ENCODE measurements around the gene MBTPS1.

The MBTPS1 gene

DNA sequence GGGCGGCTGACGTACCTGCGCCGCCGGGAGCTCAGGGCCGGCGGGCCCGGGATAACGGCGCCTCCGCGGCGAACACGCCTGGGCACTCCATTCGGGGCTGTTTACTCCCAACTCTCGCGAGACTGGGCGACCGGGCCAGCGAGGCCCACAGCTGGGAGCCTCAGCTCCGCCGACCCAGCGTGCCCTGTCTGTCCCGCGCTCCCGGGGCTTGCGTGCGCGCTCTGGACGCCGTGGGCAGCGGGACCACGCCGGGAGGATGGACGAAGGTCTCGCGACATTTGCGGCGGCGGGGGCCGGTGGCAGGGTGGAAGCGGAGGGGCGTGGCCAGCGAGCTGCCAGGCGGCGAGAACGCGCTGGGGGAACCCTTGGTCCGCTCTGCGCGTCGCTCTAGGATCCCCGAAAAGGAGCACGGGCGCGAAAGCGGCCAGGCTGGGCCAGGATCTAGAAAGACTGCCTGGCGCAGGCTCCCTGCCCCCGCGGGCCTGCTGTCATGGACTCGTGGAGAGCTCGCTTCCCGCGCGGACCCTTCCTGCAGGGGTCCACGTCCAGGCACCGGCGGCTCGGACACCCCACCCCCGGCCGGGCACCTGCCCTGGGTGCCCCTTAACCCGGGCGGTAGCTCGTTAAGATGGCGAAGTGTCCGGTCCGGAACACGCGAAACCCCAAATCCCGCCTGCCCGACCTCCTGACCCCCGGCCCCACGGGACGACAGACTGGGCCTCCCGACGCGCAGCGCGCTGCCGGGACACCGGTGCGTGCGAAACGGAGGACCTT is at the start of gene MBTPS1:
Gene MBTPS1, minus strand, starts transcription at position 223 of the 774 bp plus-strand sequence. CDS start 15,159 bp downstream, outside the sequence.
- DNase-seq (ENCODE audit: low read depth in 2 of 2) = peak; percentile 96 to 97

DNA sequence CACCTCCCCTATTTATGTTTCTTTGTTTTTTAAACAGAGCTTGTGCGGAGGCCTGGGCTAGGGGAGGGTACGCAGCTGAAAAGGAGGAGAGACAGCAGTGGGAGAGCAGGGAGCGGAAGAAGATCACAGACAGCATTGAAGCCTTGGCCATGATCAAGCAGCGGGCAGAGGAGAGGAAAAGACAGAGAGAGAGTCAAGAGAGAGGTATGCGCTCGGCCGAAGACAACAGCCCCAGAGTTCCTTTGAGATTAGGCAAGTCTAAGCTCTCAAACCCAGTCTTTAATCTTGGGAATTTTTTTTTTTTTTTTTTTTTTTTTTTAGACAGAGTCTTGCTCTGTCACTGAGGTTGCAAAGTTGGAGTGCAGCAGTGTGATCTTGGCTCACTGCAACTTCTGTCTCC is 49.0 kb upstream of the MBTPS1 start:
- DNase-seq (ENCODE audit: low read depth in 2 of 2) = no peak

DNA sequence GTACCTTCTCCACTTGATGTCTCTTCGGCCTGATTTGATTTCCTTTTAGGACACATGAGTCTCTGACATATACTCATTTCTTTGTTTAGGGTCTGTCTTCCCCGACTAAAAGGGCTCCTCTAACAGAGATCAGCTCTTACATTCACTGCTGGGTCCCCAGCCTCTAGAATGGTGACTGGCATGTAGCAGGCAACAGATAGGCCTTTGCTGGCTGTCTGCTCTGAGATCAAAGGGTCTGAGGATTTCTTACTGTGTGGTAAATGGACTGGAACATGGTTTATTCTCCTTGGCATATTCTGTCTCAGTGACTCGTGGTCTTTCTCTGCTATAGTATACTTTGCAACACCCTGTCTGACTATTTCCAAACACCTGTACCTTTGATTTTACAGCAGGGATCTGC is 45.1 kb upstream of the MBTPS1 start:
- no peak for DNase-seq (ENCODE audit: low read depth in 2 of 2)

DNA sequence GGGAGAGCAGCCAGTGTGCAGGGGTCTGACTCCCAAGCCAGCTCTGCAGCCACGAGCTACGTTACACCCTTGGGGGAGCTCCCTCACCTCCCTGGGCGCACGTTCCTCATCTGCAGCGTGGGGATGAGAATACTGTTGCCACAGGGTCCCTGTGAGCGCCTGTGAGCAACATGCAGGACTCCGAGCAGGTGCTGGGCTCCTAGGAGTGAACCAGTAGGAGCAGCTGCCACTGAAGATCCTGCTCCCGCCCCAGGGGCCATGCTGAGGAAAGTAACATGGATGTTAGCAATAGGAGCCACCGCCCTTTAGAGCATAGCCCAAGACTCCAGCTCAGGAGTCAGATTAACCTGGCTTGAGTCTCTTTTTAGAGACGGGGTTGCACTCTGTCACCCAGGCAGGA is 44.3 kb upstream of the MBTPS1 start:
- no peak for DNase-seq (ENCODE audit: low read depth in 2 of 2)

- no peak for DNase-seq (ENCODE audit: low read depth in 2 of 2)
Measured at GRCh38 chr16:84159800-84160199, 43.1 kb upstream of the MBTPS1 start.

- no peak for DNase-seq (ENCODE audit: low read depth in 2 of 2)
Measured at GRCh38 chr16:84159007-84159406, 42.3 kb upstream of the MBTPS1 start.

DNA sequence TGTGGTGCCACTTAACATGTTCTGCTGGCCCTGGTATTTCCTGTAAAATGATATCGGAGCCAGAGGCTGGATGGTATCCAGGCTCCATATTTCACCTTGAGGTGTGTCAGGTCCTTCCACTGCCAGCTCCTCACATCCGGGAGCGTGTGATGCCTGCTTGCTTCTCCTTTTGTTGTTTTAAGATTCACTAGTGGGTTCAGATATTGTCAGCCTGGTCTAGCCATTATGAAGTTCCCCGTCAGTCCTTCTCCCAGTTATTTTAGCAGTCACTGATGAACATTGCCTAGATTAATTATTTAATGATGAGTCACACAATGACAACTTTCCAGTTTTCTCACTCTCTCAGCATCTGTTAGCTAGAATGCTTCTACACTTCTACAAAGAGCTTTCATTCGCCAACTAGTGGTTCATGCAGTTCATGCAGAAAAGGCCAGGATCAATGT is 39.6 kb upstream of the MBTPS1 start:
- no peak for DNase-seq (ENCODE audit: low read depth in 2 of 2)

- DNase-seq (ENCODE audit: low read depth in 2 of 2) = no peak
Measured at GRCh38 chr16:84155771-84156170, 39.0 kb upstream of the MBTPS1 start.

- no peak for DNase-seq (ENCODE audit: low read depth in 2 of 2)
Measured at GRCh38 chr16:84155226-84155625, 38.5 kb upstream of the MBTPS1 start.

GRCh38 chr16:84153660-84154214 is 37.0 kb upstream of the MBTPS1 start:
- DNase-seq (ENCODE audit: low read depth in 2 of 2) = no peak

- no peak for DNase-seq (ENCODE audit: low read depth in 2 of 2)
Measured at GRCh38 chr16:84150926-84151325, 34.2 kb upstream of the MBTPS1 start.

- peak; percentile 91 to 92 for DNase-seq (ENCODE audit: low read depth in 2 of 2)
Measured at GRCh38 chr16:84144859-84145639, 28.3 kb upstream of the MBTPS1 start, which contains the start of the genes DNAAF1 and HSDL1. DNAAF1 (plus strand) TSS chr16:84145308; CDS start chr16:84145441, 133 bp downstream. HSDL1 (minus strand) TSS chr16:84145177; CDS start chr16:84131321, 13,856 bp downstream.

GRCh38 chr16:84144209-84144858 is 27.6 kb upstream of the MBTPS1 start:
- peak; percentile 1 to 25 for DNase-seq (ENCODE audit: low read depth in 2 of 2)

- DNase-seq (ENCODE audit: low read depth in 2 of 2) = no peak
Measured at GRCh38 chr16:84143784-84144199, 27.1 kb upstream of the MBTPS1 start.

- DNase-seq (ENCODE audit: low read depth in 2 of 2) = no peak
Measured at GRCh38 chr16:84143081-84143480, 26.3 kb upstream of the MBTPS1 start.

DNA sequence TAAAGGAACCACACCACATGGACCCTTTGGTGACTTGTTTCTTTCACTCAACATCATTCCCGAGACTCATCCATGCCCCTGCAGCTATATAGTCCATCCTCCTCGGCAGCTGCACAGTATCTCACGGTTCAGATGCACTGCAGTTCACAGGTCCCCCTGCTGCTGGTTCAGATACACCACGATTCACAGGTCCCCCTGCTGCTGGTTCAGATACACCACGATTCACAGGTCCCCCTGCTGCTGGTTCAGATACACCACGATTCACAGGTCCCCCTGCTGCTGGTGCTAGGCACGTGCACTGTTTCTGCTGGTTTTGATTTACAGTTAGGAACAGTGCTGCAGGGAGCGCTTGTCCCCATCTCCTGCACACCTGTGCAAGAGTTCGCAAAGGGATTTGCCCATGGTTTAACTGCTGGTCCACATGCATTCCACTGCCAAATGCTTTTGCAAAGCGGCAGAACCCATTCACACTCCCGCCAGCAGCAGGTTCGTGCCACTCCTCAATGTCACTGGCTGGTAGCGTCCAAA is 24.5 kb upstream of the MBTPS1 start:
- DNase-seq (ENCODE audit: low read depth in 2 of 2) = no peak

DNA sequence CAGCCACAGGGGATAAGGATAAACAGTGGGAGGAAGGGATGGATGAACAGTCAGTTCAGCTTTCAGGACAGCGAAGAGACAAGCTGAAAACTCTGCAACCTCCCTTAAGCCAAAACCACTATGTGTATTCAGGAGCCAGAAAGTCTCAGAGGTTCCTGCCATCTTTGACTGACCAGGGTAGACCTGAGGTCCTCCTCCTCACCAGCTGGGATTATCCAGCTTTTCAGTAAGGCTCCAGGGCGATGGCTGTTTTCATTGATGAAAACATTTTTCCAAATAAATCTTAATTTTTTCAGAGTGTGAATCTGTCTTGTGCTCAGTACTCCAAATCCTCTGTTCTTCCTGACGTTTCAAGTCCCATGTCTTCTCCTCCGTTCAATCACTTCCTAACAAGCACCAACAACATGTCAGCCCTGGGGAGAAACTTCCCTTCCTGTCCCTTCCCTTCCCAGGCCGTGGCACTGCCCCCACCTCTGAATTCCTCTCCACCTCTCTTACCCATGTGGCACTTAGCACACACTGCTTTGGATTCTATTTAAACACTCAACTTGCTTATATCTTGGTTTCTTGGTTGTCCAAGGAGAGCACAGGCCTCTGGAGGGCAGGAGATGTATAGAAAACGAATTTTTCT is 23.0 kb upstream of the MBTPS1 start:
- DNase-seq (ENCODE audit: low read depth in 2 of 2) = no peak

- no peak for DNase-seq (ENCODE audit: low read depth in 2 of 2)
Measured at GRCh38 chr16:84138824-84139627, 22.3 kb upstream of the MBTPS1 start.

DNA sequence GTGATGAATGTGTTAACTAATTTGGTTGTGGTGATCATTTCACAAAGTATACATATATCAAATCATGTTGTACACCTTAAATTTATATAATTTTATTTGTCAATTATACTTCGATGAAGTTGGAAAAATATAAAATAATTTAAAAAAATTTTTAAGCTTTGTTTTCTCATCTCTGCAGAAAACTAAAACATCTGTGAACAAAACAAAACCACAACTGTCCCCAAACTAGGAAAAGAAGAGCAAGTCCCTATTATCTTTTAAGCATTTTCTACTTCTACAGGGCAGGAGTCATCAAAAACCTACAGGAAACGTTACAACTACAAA is 21.7 kb upstream of the MBTPS1 start:
- no peak for DNase-seq (ENCODE audit: low read depth in 2 of 2)

DNA sequence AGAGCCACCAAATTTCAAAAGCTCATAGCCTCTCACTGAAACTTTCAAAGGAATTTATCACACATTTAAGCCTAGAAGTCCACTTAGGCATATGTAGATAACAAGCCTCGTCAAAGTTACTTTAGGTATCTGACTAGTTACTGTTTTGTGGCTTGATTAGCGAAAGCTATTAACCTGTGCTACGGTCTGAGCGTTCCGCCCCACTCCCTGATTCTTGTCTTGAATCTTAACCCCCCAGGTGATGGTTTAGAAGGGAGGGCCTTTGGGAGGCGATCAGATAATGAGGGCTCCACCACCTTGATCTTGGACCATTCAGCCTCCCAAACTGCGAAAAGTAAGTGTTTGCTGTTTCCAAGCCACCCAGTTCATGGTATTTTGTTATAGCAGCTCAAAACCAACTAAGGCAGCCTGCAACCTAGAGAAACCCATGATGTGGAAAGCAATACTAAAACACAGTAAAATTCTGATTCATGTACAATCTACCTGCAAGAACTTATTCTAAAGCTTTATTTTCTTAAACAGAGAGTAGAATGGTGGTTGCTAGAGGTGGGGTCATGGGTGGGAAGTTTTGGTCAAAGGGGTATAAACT is 21.1 kb upstream of the MBTPS1 start:
- no peak for DNase-seq (ENCODE audit: low read depth in 2 of 2)
